ENCODE measurements around the gene PKP2.

- TF ChIP-seq, protein P1, sequence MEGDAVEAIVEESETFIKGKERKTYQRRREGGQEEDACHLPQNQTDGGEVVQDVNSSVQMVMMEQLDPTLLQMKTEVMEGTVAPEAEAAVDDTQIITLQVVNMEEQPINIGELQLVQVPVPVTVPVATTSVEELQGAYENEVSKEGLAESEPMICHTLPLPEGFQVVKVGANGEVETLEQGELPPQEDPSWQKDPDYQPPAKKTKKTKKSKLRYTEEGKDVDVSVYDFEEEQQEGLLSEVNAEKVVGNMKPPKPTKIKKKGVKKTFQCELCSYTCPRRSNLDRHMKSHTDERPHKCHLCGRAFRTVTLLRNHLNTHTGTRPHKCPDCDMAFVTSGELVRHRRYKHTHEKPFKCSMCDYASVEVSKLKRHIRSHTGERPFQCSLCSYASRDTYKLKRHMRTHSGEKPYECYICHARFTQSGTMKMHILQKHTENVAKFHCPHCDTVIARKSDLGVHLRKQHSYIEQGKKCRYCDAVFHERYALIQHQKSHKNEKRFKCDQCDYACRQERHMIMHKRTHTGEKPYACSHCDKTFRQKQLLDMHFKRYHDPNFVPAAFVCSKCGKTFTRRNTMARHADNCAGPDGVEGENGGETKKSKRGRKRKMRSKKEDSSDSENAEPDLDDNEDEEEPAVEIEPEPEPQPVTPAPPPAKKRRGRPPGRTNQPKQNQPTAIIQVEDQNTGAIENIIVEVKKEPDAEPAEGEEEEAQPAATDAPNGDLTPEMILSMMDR (IDR thresholded peaks at IDR 0.05): no peak
- no peak for TF ChIP-seq POLR2A (IDR thresholded peaks at IDR 0.05)
Measured at GRCh38 chr12:32780071-32780470, 116.5 kb downstream of the PKP2 start.

Measured in prostate gland (tissue), 2 donors.